Measurements from ENCODE around the gene TESK2.
"Not testable (repeated sequence)": the region's sequence is repeated elsewhere in the genome, so short reads cannot be mapped to it uniquely, and the experiment has no call there.

The TESK2 gene

GRCh38 chr1:45485949-45486348, 5.0 kb downstream of the TESK2 start:
- DNase-seq (ENCODE audit: low read depth): no peak
- no peak overlapping the region for H3K4me3 ChIP-seq (ENCODE audit: control insufficient read depth, low read depth, low read length)
- TF ChIP-seq, protein P1, sequence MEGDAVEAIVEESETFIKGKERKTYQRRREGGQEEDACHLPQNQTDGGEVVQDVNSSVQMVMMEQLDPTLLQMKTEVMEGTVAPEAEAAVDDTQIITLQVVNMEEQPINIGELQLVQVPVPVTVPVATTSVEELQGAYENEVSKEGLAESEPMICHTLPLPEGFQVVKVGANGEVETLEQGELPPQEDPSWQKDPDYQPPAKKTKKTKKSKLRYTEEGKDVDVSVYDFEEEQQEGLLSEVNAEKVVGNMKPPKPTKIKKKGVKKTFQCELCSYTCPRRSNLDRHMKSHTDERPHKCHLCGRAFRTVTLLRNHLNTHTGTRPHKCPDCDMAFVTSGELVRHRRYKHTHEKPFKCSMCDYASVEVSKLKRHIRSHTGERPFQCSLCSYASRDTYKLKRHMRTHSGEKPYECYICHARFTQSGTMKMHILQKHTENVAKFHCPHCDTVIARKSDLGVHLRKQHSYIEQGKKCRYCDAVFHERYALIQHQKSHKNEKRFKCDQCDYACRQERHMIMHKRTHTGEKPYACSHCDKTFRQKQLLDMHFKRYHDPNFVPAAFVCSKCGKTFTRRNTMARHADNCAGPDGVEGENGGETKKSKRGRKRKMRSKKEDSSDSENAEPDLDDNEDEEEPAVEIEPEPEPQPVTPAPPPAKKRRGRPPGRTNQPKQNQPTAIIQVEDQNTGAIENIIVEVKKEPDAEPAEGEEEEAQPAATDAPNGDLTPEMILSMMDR (IDR thresholded peaks at IDR 0.05; ENCODE audit: control insufficient read depth, insufficient read depth, low read depth, low read length, missing control alignments): no peak

DNA sequence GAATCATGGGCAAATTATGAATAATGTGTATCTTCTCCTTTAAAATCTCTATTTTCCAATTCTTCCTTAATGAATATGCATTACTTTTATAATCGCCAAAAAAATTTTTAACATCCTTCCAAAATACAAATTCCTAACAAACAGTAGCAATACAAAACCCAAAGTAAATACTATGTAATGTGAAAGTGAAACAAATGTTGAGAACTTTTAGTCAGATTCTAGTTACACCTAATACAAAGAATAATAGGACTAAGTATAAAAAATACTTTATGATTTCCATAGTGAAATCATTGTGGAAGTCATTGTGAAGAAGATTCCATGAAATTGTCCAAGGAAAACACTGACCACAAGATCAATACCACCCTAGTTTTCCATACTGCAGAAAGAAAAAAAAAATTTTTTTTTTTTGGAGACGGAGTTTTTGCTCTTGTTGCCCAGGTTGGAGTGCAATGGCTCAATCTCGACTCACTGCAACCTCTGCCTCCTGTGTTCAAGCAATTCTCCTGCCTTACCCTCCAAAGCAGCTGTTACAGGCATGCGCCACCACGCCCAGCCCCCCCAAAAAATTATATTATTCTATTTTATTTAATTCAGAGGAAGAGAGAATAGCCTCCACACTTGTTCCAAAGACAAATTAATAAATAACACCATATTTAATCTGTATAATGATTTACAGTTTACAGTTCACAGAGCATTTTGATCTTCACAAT, 11.8 kb downstream of the TESK2 start:
- H3K4me3 ChIP-seq (ENCODE audit: control insufficient read depth, low read depth, low read length): no peak overlapping the region
- TF ChIP-seq, protein P1 (IDR thresholded peaks at IDR 0.05; ENCODE audit: control insufficient read depth, insufficient read depth, low read depth, low read length, missing control alignments): no peak
- no peak for DNase-seq (ENCODE audit: low read depth)

DNA sequence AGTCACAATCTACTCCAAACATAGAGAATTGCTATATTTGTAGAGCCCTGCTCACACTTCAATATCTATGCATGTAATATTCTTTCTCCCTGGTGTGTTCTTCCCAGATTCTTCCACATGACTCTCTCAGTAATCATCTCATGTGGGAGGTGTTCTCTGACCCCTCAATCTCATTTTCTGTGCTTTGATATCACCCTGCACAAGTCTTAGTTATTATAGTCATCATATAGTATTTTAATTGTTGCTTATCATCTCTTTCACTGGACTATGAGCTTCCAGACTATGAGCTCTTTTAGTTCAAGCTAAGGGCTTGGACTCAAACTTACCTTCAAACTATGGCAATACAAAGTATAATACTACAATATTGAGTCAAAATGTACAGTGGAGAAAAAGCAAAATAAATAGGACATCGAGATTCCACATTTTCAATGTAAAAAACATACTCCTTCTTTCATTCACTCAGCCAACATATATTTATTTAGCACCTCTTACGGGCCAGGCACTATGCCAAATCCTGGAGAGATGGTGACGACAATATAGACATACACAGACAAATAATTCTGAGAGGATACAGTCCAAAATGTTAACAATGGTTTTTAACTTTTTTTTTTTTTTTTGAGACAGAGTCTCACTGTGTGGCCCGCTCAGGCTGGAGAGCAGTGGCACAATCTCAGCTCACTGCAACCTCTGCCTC, 12.7 kb downstream of the TESK2 start:
- no peak overlapping the region for H3K4me3 ChIP-seq (ENCODE audit: control insufficient read depth, low read depth, low read length)
- DNase-seq (ENCODE audit: low read depth): no peak
- TF ChIP-seq, protein P1 (IDR thresholded peaks at IDR 0.05; ENCODE audit: control insufficient read depth, insufficient read depth, low read depth, low read length, missing control alignments): no peak

- H3K4me3 ChIP-seq (ENCODE audit: control insufficient read depth, low read depth, low read length): no peak overlapping the region
- TF ChIP-seq, protein P1 (IDR thresholded peaks at IDR 0.05; ENCODE audit: control insufficient read depth, insufficient read depth, low read depth, low read length, missing control alignments): no peak
- DNase-seq (ENCODE audit: low read depth): no peak
Observed at GRCh38 chr1:45477646-45478045, 13.3 kb downstream of the TESK2 start.

DNA sequence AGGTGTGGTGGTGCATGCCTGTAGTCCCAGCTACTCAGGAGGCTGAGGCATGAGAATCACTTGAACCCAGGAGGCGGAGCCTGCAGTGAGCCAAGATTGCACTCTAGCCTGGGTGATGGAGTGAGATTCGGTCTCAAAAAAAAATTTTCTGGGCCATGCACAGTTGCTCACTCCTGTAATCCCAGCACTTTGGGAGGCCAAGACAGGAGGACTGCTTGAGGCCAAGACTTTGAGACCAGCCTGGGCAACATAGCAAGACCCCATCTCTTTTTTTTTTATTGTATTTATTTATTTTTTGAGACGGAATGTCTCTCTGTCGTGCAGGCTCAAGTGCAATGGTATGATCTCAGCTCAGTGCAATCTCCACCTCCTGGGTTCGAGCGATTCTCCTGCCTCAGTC, 16.8 kb downstream of the TESK2 start:
- H3K4me3 ChIP-seq (ENCODE audit: control insufficient read depth, low read depth, low read length); DNase-seq (ENCODE audit: low read depth): not testable (repeated sequence)

GRCh38 chr1:45473302-45473701, 17.7 kb downstream of the TESK2 start:
- no peak overlapping the region for H3K4me3 ChIP-seq (ENCODE audit: control insufficient read depth, low read depth, low read length)
- TF ChIP-seq, protein P1 (IDR thresholded peaks at IDR 0.05; ENCODE audit: control insufficient read depth, insufficient read depth, low read depth, low read length, missing control alignments): no peak
- no peak for DNase-seq (ENCODE audit: low read depth)

GRCh38 chr1:45470306-45470798, 20.6 kb downstream of the TESK2 start:
- TF ChIP-seq, protein P1 (IDR thresholded peaks at IDR 0.05; ENCODE audit: control insufficient read depth, insufficient read depth, low read depth, low read length, missing control alignments): no peak
- DNase-seq (ENCODE audit: low read depth): no peak

DNA sequence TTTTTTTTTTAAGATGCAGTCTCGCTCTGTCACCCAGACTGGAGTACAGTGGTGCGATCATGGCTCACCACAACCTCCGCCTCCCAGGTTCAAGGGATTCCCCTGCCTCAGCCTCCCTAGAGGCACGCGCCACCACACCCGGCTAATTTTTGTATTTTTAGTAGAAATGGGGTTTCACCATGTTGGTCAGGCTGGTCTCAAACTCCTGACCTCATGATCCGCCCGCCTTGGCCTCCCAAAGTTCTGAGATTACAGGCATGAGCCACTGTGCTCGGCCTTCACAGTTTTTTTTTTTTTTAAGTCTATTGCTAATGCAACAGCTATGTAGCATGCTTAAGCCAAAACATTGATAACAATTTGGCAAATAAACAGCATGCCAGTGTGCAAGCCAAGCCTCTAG, 23.6 kb downstream of the TESK2 start:
- not testable (repeated sequence) for DNase-seq (ENCODE audit: low read depth); H3K4me3 ChIP-seq (ENCODE audit: control insufficient read depth, low read depth, low read length)

More at GRCh38 chr1:45470306-45470798, 20.6 kb downstream of the TESK2 start:
- no peak overlapping the region for H3K4me3 ChIP-seq (ENCODE audit: control insufficient read depth, low read depth, low read length)
